CD14-positive monocyte (primary cell): ENCODE measurements around the gene DPF3. TPM values are rescaled to one million over a fixed set of nuclear protein-coding genes. Genes with fewer than 3 reads are reported as not detected.

Experiments
- DNase-seq, 3 donors: peaks; one replicate each; pipeline ENCODE4 v3.0.0-alpha.2; 2011 to 2022
- H2AFZ ChIP-seq: 2 replicates; pipeline ENCODE4 v1.6.0; 2012; ENCODE audit warnings: mild to moderate bottlenecking, low read depth, low read length, inconsistent platforms; ENCODE audit not compliant: insufficient read depth, poor library complexity, severe bottlenecking
- H3K27ac ChIP-seq, 2 donors: 1 replicate in 1 of 2; 2 replicates in 1 of 2; pipeline ENCODE4 v1.5.1; 2012 to 2013; ENCODE audit warnings: low read length in 2 of 2, control low read depth in 1 of 2, inconsistent platforms in 1 of 2, low read depth in 1 of 2, mild to moderate bottlenecking in 1 of 2
- H3K27me3 ChIP-seq, 2 donors: one replicate each; pipeline versions ENCODE4 v1.6.0 to v1.6.1; 2011 to 2013; ENCODE audit warnings: low read length in 2 of 2; ENCODE audit not compliant: control insufficient read depth in 2 of 2, insufficient read depth in 2 of 2
- H3K36me3 ChIP-seq, 2 donors: replicated peaks in 1 of 2; 1 replicate in 1 of 2; 2 replicates in 1 of 2; pipeline versions ENCODE4 v1.5.1 to v1.6.1; 2012 to 2013; ENCODE audit warnings: low read length in 2 of 2, control low read depth in 1 of 2, inconsistent platforms in 1 of 2, mild to moderate bottlenecking in 1 of 2; ENCODE audit not compliant: insufficient read depth in 2 of 2, control insufficient read depth in 1 of 2
- H3K4me1 ChIP-seq, 2 donors: 1 replicate in 1 of 2; 2 replicates in 1 of 2; pipeline versions ENCODE4 v1.5.1 to v1.6.1; 2012 to 2013; ENCODE audit warnings: low read length in 2 of 2, control low read depth in 1 of 2, inconsistent platforms in 1 of 2, mild to moderate bottlenecking in 1 of 2, moderate library complexity in 1 of 2; ENCODE audit not compliant: insufficient read depth in 2 of 2, control insufficient read depth in 1 of 2
- H3K4me2 ChIP-seq: replicated peaks from 2 replicates; pipeline ENCODE3; 2012; ENCODE audit warnings: low read length, moderate library complexity, mild to moderate bottlenecking; ENCODE audit not compliant: poor library complexity, severe bottlenecking; ENCODE audit errors: extremely low read depth
- H3K4me3 ChIP-seq, 3 experiments: fragments of 200-600 bp in 1 of 3; sonication (generic) in 1 of 3; replicated peaks in 1 of 3; 1 replicate in 2 of 3; 2 replicates in 1 of 3; pipeline ENCODE4 v1.5.1; 2011 to 2013; ENCODE audit warnings: low read length in 3 of 3, mild to moderate bottlenecking in 3 of 3, control low read depth in 2 of 3, low read depth in 2 of 3, inconsistent platforms in 1 of 3, moderate library complexity in 1 of 3
- H3K79me2 ChIP-seq: 2 replicates; pipeline ENCODE4 v1.6.0; 2012; ENCODE audit warnings: mild to moderate bottlenecking, control low read depth, inconsistent platforms, low read length, moderate library complexity; ENCODE audit not compliant: insufficient read depth
- H3K9ac ChIP-seq: 2 replicates; pipeline ENCODE4 v1.6.0; 2017; ENCODE audit warnings: low read length, mild to moderate bottlenecking; ENCODE audit not compliant: insufficient read depth, poor library complexity, severe bottlenecking
- H3K9me3 ChIP-seq, 2 donors: replicated peaks in 1 of 2; 1 replicate in 1 of 2; 2 replicates in 1 of 2; pipeline versions ENCODE4 v1.5.1 to v1.6.1; 2012 to 2013; ENCODE audit warnings: low read length in 2 of 2, control low read depth in 1 of 2; ENCODE audit not compliant: control insufficient read depth in 1 of 2, insufficient read depth in 1 of 2
- H4K20me1 ChIP-seq: 2 replicates; pipeline ENCODE4 v1.6.0; 2012; ENCODE audit warnings: mild to moderate bottlenecking, low read length, control low read depth, moderate library complexity; ENCODE audit not compliant: insufficient read depth
- H3K27ac Mint-ChIP-seq, 7 donors: one replicate each; pipeline ENCODE4 v1.8.0; 2020; ENCODE audit warnings: mild to moderate bottlenecking in 7 of 7, mixed read lengths in 7 of 7, moderate library complexity in 6 of 7, inconsistent platforms in 2 of 7
- H3K27me3 Mint-ChIP-seq, 3 donors: one replicate each; pipeline ENCODE4 v1.8.0; 2021 to 2022; ENCODE audit warnings: low read depth in 3 of 3, mild to moderate bottlenecking in 3 of 3, mixed read lengths in 3 of 3, moderate library complexity in 3 of 3, inconsistent platforms in 1 of 3
- H3K36me3 Mint-ChIP-seq, 2 donors: one replicate each; pipeline ENCODE4 v1.8.0; 2020; ENCODE audit warnings: mixed read lengths in 2 of 2, inconsistent platforms in 1 of 2, mild to moderate bottlenecking in 1 of 2
- H3K4me1 Mint-ChIP-seq: one replicate; pipeline ENCODE4 v1.8.0; 2020; ENCODE audit warnings: mild to moderate bottlenecking, mixed read lengths
- H3K4me3 Mint-ChIP-seq, 2 donors: one replicate each; pipeline ENCODE4 v1.8.0; 2020; ENCODE audit warnings: mild to moderate bottlenecking in 2 of 2, mixed read lengths in 2 of 2, moderate library complexity in 1 of 2
- H3K9me3 Mint-ChIP-seq, 7 donors: one replicate each; pipeline ENCODE4 v1.8.0; 2020 to 2022; ENCODE audit warnings: mixed read lengths in 7 of 7, mild to moderate bottlenecking in 6 of 7, moderate library complexity in 6 of 7, inconsistent platforms in 2 of 7
- WGBS: methylation state at CpG from one replicate; pipeline ENCODE4 v1.1.5; 2013; ENCODE audit warnings: missing lambda C conversion rate; ENCODE audit not compliant: insufficient coverage; 5-methylcytosine and 5-hydroxymethylcytosine counted together
- intact Hi-C, 2 donors: fragments of 100-400 bp; cut with micrococcal nuclease; formaldehyde crosslinking; loops; one replicate each; pipeline versions ENCODE4 v1.15.0 to v1.15.1; 2023
- polyA plus RNA-seq, 3 donors: library from polyadenylated mRNA; depleted of rRNA in 1 of 3; unstranded in 2 of 3; stranded (reverse) in 1 of 3; fragments of 300-500 nt in 2 of 3; fragments of >200 nt in 1 of 3; fragmentation: Illumina TruSeq in 2 of 3; gene quantifications; 1 replicate in 2 of 3; 2 replicates in 1 of 3; pipeline ENCODE4 v1.2.3, GENCODE V29; 2012 to 2021
- TF ChIP-seq, protein P1 (sequence below): fragments of 200-600 bp; IDR thresholded peaks from one replicate; pipeline ENCODE4 v1.8.0; 2022; ENCODE audit warnings: antibody characterized with exemption, mild to moderate bottlenecking

Gene DPF3
- polyA plus RNA-seq, 3 donors: 0.33 to 0.39 TPM; not detected in 1

DNA sequence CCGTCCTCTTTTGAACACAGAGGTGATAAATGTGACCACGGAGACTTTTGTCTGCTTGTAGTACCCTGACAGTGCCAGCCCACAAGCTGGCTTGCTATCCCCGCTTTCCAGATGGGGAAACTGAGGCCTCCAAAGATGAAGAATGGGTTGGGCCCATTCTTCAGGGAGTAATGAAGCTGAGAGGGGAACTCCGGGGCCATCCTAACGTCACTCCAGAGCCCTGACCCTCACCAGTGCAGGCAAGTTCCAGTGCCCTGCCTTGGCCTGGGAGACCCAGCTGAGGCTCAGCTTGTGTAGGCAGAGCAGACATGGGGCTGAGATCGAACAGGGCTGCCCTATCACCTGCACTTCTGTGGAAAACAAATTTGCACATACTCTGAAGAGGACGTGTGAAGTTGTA is 277.1 kb downstream of the DPF3 start:
- intact Hi-C loops: no loop called here
- H3K4me2 ChIP-seq: no peak overlapping the region
- no peak overlapping the region for H3K27ac ChIP-seq
- no peaks in the 10 kb centered on the region for H3K4me1 ChIP-seq
- H3K27ac Mint-ChIP-seq: no peak overlapping the region
- H4K20me1 ChIP-seq: no peaks in the 10 kb centered on the region
- TF ChIP-seq, protein P1, sequence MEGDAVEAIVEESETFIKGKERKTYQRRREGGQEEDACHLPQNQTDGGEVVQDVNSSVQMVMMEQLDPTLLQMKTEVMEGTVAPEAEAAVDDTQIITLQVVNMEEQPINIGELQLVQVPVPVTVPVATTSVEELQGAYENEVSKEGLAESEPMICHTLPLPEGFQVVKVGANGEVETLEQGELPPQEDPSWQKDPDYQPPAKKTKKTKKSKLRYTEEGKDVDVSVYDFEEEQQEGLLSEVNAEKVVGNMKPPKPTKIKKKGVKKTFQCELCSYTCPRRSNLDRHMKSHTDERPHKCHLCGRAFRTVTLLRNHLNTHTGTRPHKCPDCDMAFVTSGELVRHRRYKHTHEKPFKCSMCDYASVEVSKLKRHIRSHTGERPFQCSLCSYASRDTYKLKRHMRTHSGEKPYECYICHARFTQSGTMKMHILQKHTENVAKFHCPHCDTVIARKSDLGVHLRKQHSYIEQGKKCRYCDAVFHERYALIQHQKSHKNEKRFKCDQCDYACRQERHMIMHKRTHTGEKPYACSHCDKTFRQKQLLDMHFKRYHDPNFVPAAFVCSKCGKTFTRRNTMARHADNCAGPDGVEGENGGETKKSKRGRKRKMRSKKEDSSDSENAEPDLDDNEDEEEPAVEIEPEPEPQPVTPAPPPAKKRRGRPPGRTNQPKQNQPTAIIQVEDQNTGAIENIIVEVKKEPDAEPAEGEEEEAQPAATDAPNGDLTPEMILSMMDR: no peak
- no peak overlapping the region for H3K9ac ChIP-seq
- no peaks in the 10 kb centered on the region for H3K4me1 Mint-ChIP-seq
- no peaks in the 10 kb centered on the region for H3K27me3 ChIP-seq
- no peak overlapping the region for H3K4me3 Mint-ChIP-seq
- no peaks in the 10 kb centered on the region for H3K9me3 ChIP-seq
- H3K36me3 ChIP-seq: no peaks in the 10 kb centered on the region
- no peak overlapping the region for H2AFZ ChIP-seq
- H3K36me3 Mint-ChIP-seq: no peaks in the 10 kb centered on the region
- no peak for DNase-seq
- peaks cover 0 to 3% (median 0%) of the 10 kb centered on the region in 7 donors for H3K9me3 Mint-ChIP-seq
- H3K79me2 ChIP-seq: no peaks in the 10 kb centered on the region
- no peak overlapping the region for H3K4me3 ChIP-seq
- 87% methylated on average over 5 of the region's 7 CpGs for WGBS
- peaks cover 3 to 5% (median 5%) of the 10 kb centered on the region in 3 donors for H3K27me3 Mint-ChIP-seq

DNA sequence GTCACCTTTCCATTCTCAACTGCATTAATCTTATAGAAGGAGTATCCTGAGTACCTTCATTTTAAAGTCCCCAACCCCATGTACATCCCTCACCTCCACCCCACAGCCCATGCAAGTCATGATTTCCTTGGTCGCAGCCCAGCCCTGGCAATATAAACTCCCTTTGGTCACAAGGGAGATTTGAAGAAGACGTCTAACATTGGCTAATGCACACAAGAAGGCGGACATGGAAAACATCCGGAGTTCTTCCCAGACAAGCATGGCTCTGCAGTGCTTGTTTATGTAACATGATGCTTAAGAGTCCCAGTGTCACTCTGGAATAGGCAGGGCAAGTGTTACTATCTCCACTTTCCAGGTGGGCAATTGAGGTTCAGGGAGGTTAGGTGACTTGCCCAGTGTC is 277.6 kb downstream of the DPF3 start:
- TF ChIP-seq, protein P1: no peak
- Histone ChIP-seq H3K9me3 (no peaks in the 10 kb centered on the region), H3K9ac (no peak overlapping the region), H2AFZ (no peak overlapping the region), H4K20me1 (no peaks in the 10 kb centered on the region), H3K79me2 (no peaks in the 10 kb centered on the region), H3K27ac (no peak overlapping the region), H3K4me3 (no peak overlapping the region), H3K4me1 (no peaks in the 10 kb centered on the region), H3K4me2 (no peak overlapping the region), H3K36me3 (no peaks in the 10 kb centered on the region), H3K27me3 (no peaks in the 10 kb centered on the region)
- H3K27me3 Mint-ChIP-seq: peaks cover 3% of the 10 kb centered on the region in 3 donors
- 90% methylated on average over 4 of the region's 4 CpGs for WGBS
- H3K36me3 Mint-ChIP-seq: no peaks in the 10 kb centered on the region
- intact Hi-C loops: no loop called here
- no peak overlapping the region for H3K27ac Mint-ChIP-seq
- no peak overlapping the region for H3K4me3 Mint-ChIP-seq
- DNase-seq: no peak
- H3K9me3 Mint-ChIP-seq: peaks cover 0 to 3% (median 0%) of the 10 kb centered on the region in 7 donors
- H3K4me1 Mint-ChIP-seq: no peaks in the 10 kb centered on the region
